A549 (cell line): Measurements from ENCODE around the gene ARF5. TPM values are rescaled to one million over a fixed set of nuclear protein-coding genes. Genes with fewer than 3 reads are reported as not detected.

Experiments
- ATAC-seq, 2 experiments: fragments of 200-7000 bp in 1 of 2; fragments of >200 bp in 1 of 2; cut with Nextera tagmentation in 1 of 2; cut with Tn5 transposase in 1 of 2; 3 replicates each; pipeline versions ENCODE4 v1.8.0 to v1.9.1; 2018 to 2020; ENCODE audit warnings: mild to moderate bottlenecking in 1 of 2, moderate library complexity in 1 of 2
- CTCF ChIA-PET: fragments of 300-600 bp; sonication (Branson Sonifier 250); formaldehyde crosslinking; extraction: SDS; loops from one replicate; lab custom pipeline; 2021; ENCODE audit warnings: antibody characterized with exemption, inconsistent platforms; lab: Yijun Ruan, JAX
- POLR2A ChIA-PET: fragments of 350-600 bp; formaldehyde crosslinking; extraction: SDS; loops from one replicate; lab custom pipeline; 2021; ENCODE audit warnings: antibody characterized with exemption, inconsistent platforms; lab: Yijun Ruan, JAX
- DNase-seq, 2 experiments: peaks; one replicate each; pipeline versions ENCODE4 v3.0.0 to v3.0.0-alpha.2; 2011 to 2016; ENCODE audit warnings: low read depth in 1 of 2, low spot score in 1 of 2
- FAIRE-seq: peaks from 2 replicates; lab custom pipeline; 2011; peaks lifted over from hg19 to GRCh38; lab: Jason Lieb, UNC
- H3K27ac ChIP-seq, 2 experiments: fragments of >200 bp; sonication (Bioruptor Twin); formaldehyde crosslinking; 3 replicates each; pipeline ENCODE4 v1.5.1; 2016 to 2017
- H3K4me1 ChIP-seq: fragments of >200 bp; sonication (Bioruptor Twin); formaldehyde crosslinking; 3 replicates; pipeline ENCODE4 v1.6.1; 2016
- H3K4me2 ChIP-seq: fragments of >200 bp; sonication (Bioruptor Twin); formaldehyde crosslinking; 3 replicates; pipeline ENCODE4 v1.6.1; 2016
- H3K4me3 ChIP-seq: fragments of >200 bp; sonication (Bioruptor Twin); formaldehyde crosslinking; 3 replicates; pipeline ENCODE4 v1.5.1; 2016
- H3K9me3 ChIP-seq: fragments of >200 bp; sonication (Bioruptor Twin); formaldehyde crosslinking; 3 replicates; pipeline ENCODE4 v1.6.1; 2016
- BCL3 ChIP-seq: fragments of >200 bp; sonication (Bioruptor Twin); formaldehyde crosslinking; IDR thresholded peaks from 3 replicates; pipeline ENCODE4 v1.6.1; 2016
- CHD2 ChIP-seq: fragments of 150-350 bp; IDR thresholded peaks from 2 replicates; pipeline ENCODE4 v1.6.1; 2014; ENCODE audit warnings: low read length; ENCODE audit not compliant: partially characterized antibody
- E2F6 ChIP-seq: IDR thresholded peaks from 2 replicates; pipeline ENCODE4 v1.6.1; 2012; ENCODE audit warnings: low read depth, borderline replicate concordance
- ELK1 ChIP-seq: fragments of 150-350 bp; IDR thresholded peaks from 2 replicates; pipeline ENCODE4 v1.6.1; 2014; ENCODE audit warnings: low read depth, mild to moderate bottlenecking, low read length
- EP300 ChIP-seq, 2 experiments: fragments of >200 bp; sonication (Bioruptor Twin); formaldehyde crosslinking; IDR thresholded peaks; 2 replicates in 1 of 2; 3 replicates in 1 of 2; pipeline ENCODE4 v1.6.1; 2016 to 2017
- GATA3 ChIP-seq: IDR thresholded peaks from 2 replicates; pipeline ENCODE4 v1.6.1; 2012; ENCODE audit warnings: borderline replicate concordance
- HES2 ChIP-seq: fragments of >200 bp; sonication (Bioruptor Twin); formaldehyde crosslinking; IDR thresholded peaks from 2 replicates; pipeline ENCODE4 v1.6.1; 2016
- JUNB ChIP-seq: fragments of >200 bp; sonication (Bioruptor Twin); formaldehyde crosslinking; IDR thresholded peaks from 2 replicates; pipeline ENCODE4 v1.6.1; 2016
- MAZ ChIP-seq: fragments of 150-350 bp; IDR thresholded peaks from 2 replicates; pipeline ENCODE4 v1.6.1; 2014; ENCODE audit warnings: antibody characterized with exemption, low read depth, low read length, borderline replicate concordance
- NFE2L2 ChIP-seq: fragments of 150-350 bp; conservative IDR thresholded peaks from 2 replicates; pipeline ENCODE4 v1.6.1; 2014; ENCODE audit warnings: low read length
- NR3C1 ChIP-seq: fragments of >200 bp; sonication (Bioruptor Twin); formaldehyde crosslinking; IDR thresholded peaks from 3 replicates; pipeline ENCODE4 v1.6.1; 2017
- REST ChIP-seq: fragments of 200-600 bp; sonication (generic); IDR thresholded peaks from 2 replicates; pipeline ENCODE4 v1.6.1; 2016; ENCODE audit warnings: antibody characterized with exemption, mild to moderate bottlenecking, moderate library complexity
- RFX5 ChIP-seq: fragments of 450-650 bp; IDR thresholded peaks from 2 replicates; pipeline ENCODE4 v1.7.1; 2014; ENCODE audit warnings: antibody characterized with exemption, mild to moderate bottlenecking, moderate library complexity
- SMC3 ChIP-seq: fragments of >200 bp; sonication (Bioruptor Twin); formaldehyde crosslinking; IDR thresholded peaks from 3 replicates; pipeline ENCODE4 v1.6.1; 2018; ENCODE audit warnings: inconsistent platforms
- SREBF2 ChIP-seq: fragments of 450-650 bp; IDR thresholded peaks from 2 replicates; pipeline ENCODE4 v1.6.1; 2014; ENCODE audit warnings: mild to moderate bottlenecking, moderate library complexity
- ZC3H11A ChIP-seq: fragments of 450-650 bp; IDR thresholded peaks from 2 replicates; pipeline ENCODE4 v1.6.1; 2014; ENCODE audit warnings: antibody characterized with exemption, mild to moderate bottlenecking
- ZNF302 ChIP-seq: fragments of 250-450 bp; sonication (Bioruptor Pico); IDR thresholded peaks from 2 replicates; pipeline ENCODE4 v1.9.0; 2021; ENCODE audit warnings: inconsistent platforms, mild to moderate bottlenecking, moderate library complexity
- WGBS: methylation state at CpG from one replicate; pipeline ENCODE4 v1.1.6; 2017; ENCODE audit errors: missing lambda C conversion rate; 5-methylcytosine and 5-hydroxymethylcytosine counted together
- polyA plus RNA-seq, 4 experiments: library from polyadenylated mRNA; depleted of rRNA in 3 of 4; stranded (reverse); fragments of >200 nt; fragmentation: RNase III in 1 of 4; extraction: RNeasy Plus Mini Kit Qiagen cat#74134 plus additional on column Dnase treatment in 1 of 4; gene quantifications; 2 replicates in 3 of 4; 3 replicates in 1 of 4; pipeline ENCODE4 v1.2.3, GENCODE V29; 2011 to 2017
- TF ChIP-seq, protein P1 (sequence below): fragments of >200 bp; sonication (Bioruptor Twin); formaldehyde crosslinking; IDR thresholded peaks from 3 replicates; pipeline ENCODE4 v1.5.1; 2016

The ARF5 gene
- polyA plus RNA-seq, 2 of the 4 experiments (the other 2 are of a cell fraction), result 163 to 172 TPM

DNA sequence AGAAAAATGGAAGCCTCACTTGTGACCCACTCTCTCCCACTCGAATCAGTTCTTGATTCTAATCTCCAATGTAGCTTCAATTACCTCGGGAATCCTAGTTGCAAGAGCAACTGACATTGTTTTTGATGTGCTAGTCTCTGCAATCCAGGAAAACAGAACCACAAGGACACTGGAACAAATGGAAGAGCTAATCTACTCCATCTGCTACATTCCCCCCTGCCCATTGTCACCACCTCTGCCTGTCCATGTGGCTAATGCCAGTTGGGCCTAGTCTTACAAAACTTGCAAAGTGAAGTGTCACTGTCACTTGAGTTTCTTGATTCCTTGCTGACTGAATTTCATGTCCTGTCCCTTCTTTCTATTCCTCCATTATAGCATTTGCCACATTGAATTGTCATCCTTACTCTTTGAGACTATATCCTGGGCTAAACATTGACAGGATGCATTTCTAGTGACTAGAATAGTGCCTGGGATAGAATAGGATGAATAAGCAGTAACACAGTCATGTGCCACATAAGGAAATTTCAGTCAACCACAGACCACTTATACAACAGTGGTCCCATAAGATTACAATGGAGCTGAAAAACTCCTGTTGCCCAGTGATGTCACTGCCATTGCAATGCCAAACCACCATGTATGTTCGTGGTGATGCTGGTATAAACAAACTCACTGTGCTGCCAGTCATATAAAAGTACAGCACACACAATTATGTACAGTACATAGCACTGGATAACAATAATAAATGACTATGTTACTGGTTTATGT is 16.3 kb upstream of the ARF5 start (continued):
- no peak for TF ChIP-seq ZC3H11A
- TF ChIP-seq GATA3, result no peak
- TF ChIP-seq ELK1, result no peak
- TF ChIP-seq NR3C1, result no peak
- no peak for TF ChIP-seq HES2
- TF ChIP-seq SMC3, result no peak
- TF ChIP-seq CHD2, result no peak
- TF ChIP-seq SREBF2, result no peak

GRCh38 chr7:127578036-127578684 is 10.1 kb upstream of the ARF5 start:
- no peak overlapping the region for H3K27ac ChIP-seq
- WGBS, result 78% methylated on average over 5 of the region's 5 CpGs
- POLR2A ChIA-PET, result no interaction called here

DNA sequence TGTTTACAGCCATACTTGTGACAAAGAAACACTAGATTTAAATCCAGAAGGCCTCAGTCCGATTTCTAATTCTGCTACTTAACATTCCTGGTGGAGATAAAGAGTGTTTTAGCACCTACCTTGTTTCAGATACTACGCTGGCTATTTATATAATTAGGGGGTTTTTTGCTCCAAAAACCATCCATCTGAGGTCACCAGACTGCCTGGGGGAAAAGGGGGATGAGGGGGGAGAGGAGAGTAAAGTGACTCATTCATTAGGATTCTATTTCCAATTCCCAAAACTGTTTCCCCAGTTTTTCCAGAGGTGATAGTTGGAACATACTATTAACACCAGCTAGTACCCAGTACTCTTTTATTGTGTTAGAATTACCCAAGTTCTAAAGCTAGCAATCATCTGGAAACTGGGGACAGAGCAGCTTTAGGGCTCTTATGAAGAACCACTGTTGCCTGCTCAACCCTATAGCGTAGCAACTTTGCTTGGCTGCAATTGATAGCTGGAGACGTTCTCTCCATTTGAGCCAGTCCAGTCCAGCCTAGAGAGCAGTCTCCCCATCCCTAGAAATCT is 9.4 kb upstream of the ARF5 start:
- POLR2A ChIA-PET, result no interaction called here

More at GRCh38 chr7:127578036-127578684, 10.1 kb upstream of the ARF5 start:
- FAIRE-seq (no peak), ATAC-seq (peak in 1 of 2 experiments; percentile 67; a peak in 3 of 6 replicates), DNase-seq (peak in 1 of 2 experiments; percentile 43)
- no peak for TF ChIP-seq E2F6
- TF ChIP-seq, protein P1, sequence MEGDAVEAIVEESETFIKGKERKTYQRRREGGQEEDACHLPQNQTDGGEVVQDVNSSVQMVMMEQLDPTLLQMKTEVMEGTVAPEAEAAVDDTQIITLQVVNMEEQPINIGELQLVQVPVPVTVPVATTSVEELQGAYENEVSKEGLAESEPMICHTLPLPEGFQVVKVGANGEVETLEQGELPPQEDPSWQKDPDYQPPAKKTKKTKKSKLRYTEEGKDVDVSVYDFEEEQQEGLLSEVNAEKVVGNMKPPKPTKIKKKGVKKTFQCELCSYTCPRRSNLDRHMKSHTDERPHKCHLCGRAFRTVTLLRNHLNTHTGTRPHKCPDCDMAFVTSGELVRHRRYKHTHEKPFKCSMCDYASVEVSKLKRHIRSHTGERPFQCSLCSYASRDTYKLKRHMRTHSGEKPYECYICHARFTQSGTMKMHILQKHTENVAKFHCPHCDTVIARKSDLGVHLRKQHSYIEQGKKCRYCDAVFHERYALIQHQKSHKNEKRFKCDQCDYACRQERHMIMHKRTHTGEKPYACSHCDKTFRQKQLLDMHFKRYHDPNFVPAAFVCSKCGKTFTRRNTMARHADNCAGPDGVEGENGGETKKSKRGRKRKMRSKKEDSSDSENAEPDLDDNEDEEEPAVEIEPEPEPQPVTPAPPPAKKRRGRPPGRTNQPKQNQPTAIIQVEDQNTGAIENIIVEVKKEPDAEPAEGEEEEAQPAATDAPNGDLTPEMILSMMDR, result 0 out of 3 replicates have a peak, but pooled peaks have one; percentile 25
- Histone ChIP-seq H3K4me3 (no peak overlapping the region), H3K4me1 (no peaks in the 10 kb centered on the region), H3K4me2 (no peak overlapping the region), H3K9me3 (no peaks in the 10 kb centered on the region)
- CTCF ChIA-PET, result interaction anchor here (1.2 kb wide), 1 partner anchor 10 kb away, joined by 3 read pairs; the partner anchor contains the start of gene ARF5

More for the DNA sequence above, 9.4 kb upstream of the ARF5 start:
- H3K9me3 ChIP-seq, result no peaks in the 10 kb centered on the region
- no peak for FAIRE-seq
- no peak for ATAC-seq
- no peak overlapping the region for H3K4me3 ChIP-seq
- no peak overlapping the region for H3K4me2 ChIP-seq
- no peak for DNase-seq
- no peak for TF ChIP-seq REST
- TF ChIP-seq MAZ, result no peak
- no peak for TF ChIP-seq EP300 (IDR thresholded peaks at IDR 0.05)
- TF ChIP-seq BCL3, result no peak
- TF ChIP-seq RFX5, result no peak
- no peak for TF ChIP-seq NFE2L2
- TF ChIP-seq JUNB, result no peak
- no peak for TF ChIP-seq ZNF302 (CRISPR knock-in tag)
- H3K4me1 ChIP-seq, result peaks cover 3% of the 10 kb centered on the region; the same call in 1 of the 3 replicates
- 89% methylated on average over 4 of the region's 4 CpGs for WGBS
- CTCF ChIA-PET, result interaction anchor here (1.2 kb wide), 1 partner anchor 9 kb away, joined by 3 read pairs; the partner anchor contains the start of gene ARF5
- H3K27ac ChIP-seq, result no peak overlapping the region
